ENCODE data around the gene AUTS2.

GRCh38 chr7:70786076-70786475, 1187.8 kb downstream of the AUTS2 start:
- no peak for TF ChIP-seq CTCF (IDR thresholded peaks at IDR 0.05)
- TF ChIP-seq POLR2A (IDR thresholded peaks at IDR 0.05), result no peak
